HG02642 (cell line): ENCODE data around the gene PCYT2.

Experiments used
- ATAC-seq: cut with Tn5 transposase; IDR thresholded peaks from one replicate; pipeline ENCODE4 v1.9.1; 2021; ENCODE audit warnings: mild to moderate bottlenecking; ENCODE audit not compliant: unreplicated experiment, poor library complexity

PCYT2 gene

DNA sequence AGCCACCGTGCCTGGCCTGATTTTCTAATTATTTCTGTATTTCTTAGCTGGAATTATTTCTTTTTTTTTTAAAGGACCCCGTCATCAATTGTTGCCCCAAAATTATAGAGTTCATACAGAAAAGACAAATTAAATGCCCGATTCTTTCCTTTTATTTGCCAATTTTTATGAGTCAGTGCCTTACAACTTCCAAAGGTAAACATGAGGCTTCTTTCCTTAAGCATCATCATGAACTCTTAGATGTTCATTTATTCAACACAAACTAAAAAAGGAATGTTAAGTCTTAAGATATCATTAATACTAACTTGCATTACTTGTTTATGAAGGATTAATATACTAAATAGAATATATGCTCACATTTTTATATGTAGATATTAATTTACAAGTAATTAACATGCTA, 32.9 kb downstream of the PCYT2 start:
- ATAC-seq = no peak

DNA sequence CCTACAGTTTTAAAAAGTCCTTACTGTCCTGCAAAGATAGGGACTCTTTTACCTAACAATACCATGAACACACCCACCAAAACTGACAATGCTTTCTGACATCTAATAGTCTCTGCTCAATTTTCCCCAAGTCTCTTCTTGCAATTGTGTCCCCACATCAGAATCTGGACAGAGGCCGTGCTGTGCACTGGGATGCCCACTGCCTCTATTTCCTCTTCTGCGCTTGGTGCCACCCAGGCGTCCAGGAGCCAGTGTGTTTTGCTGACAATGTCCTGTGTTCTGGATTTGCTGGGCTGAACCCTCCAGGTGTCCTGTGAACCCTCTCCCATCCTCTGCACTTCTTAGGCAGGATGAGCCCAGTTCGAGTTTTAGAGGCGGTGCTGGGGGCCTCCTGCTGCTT, 33.6 kb downstream of the PCYT2 start:
- ATAC-seq = no peak

DNA sequence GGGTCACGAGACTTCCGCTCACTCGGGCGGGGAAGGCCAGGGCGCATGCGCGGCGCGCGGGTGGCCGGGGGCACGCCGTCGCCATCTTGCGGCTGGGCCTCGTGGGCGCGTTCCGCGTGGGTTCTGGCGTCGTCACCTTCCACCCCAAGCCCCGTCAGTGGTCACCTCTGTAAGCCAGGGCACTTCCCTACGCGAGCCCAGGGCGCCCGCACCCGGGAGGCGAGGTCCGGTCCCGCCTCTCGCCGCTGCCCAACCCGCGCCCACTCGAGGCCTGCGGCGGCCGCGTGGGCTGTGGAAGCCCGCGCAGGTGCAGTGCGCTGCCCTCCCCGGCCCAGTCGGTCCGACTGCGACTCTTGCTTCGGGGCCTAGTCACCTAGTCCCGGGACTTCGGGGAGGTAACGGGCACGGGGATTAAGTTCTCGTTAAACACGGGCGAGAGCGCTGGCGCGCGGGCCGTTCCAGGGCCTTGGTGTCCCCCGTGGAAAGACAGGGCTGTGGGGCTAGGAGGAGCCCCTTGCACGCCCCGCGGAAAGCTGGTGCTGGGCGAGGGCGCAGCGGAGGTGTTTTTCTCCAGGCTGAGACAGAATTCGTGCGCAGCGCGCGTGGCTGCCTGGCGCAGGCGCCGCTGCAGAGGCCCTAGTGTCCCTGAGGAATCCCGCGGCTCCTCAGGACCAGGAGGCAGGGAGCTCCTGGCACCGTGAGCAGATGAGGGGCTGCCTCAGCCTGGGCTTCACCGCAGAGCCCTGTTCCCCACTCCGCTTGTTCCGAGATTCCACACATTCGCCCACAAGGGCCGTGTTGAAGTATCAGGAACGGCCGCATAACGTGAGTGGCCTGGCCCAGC, 39.6 kb downstream of the PCYT2 start:
- ATAC-seq = peak; percentile 64

DNA sequence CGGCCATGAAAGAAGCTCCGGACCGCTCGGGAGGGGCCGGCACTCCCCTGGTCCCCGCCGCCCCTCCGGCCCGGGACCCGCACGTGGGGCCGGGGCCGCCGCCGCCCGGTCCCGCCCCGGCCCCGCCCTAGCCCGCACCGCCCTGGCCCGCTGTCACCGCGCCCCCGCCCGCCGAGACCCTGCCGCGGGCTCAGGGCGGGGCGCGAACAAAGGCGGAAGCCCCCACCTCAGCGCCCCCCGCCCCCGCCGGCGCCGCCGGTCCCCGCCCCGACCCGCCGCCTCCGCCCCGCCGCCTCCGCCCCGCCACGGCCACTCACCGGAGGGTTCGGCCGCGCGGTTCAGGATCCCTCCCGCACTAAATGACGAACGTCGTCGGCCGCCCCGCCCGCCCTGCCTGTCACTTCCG, 40.2 kb downstream of the PCYT2 start, which contains the start of gene ARHGDIA:
Gene ARHGDIA (minus strand): TSS at position 357 of the 406 bp plus-strand sequence. CDS start 1,407 bp downstream, outside the sequence.
- peak; percentile 27 for ATAC-seq

DNA sequence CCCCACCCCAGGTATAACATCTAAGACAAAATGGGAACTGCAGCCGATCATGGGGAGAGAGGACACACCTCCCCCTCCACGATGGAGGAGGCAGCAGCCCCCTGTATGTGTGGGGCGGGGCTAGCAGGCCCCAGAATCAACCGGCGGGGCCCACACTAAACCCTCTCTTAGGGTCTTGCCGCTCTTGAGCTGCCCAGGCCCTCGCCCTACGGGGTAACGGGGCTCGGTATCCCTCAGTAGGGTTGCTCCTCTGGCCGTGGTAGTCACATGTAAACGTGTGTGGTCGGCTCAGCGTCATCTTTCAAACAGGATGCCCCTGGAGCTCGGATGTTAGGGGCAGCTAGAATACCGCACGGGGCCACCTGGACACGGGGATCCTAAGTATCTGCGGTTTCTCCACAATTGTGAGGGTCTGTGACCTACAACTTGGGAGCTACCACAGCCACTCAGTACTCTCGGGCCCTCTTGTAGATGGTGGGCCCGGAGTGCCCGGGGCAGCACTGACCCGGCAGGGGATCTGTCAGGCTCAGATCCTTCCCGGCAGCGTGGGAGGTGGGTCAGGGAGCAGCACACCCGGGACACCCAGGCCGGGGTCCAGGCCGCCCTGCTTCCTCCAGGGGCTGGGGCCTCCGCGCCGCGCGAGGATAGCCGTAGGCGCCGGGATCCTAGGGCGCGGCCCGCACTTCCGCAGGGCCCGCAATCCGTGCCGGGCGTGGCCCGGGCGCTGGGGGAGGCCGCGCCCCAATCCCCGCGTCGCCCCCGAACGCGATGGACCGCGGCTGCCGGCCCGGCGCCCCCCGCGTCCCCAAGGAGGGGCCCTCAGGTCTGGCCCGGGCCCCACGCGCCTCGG, 40.8 kb downstream of the PCYT2 start:
- ATAC-seq = peak; percentile 16

DNA sequence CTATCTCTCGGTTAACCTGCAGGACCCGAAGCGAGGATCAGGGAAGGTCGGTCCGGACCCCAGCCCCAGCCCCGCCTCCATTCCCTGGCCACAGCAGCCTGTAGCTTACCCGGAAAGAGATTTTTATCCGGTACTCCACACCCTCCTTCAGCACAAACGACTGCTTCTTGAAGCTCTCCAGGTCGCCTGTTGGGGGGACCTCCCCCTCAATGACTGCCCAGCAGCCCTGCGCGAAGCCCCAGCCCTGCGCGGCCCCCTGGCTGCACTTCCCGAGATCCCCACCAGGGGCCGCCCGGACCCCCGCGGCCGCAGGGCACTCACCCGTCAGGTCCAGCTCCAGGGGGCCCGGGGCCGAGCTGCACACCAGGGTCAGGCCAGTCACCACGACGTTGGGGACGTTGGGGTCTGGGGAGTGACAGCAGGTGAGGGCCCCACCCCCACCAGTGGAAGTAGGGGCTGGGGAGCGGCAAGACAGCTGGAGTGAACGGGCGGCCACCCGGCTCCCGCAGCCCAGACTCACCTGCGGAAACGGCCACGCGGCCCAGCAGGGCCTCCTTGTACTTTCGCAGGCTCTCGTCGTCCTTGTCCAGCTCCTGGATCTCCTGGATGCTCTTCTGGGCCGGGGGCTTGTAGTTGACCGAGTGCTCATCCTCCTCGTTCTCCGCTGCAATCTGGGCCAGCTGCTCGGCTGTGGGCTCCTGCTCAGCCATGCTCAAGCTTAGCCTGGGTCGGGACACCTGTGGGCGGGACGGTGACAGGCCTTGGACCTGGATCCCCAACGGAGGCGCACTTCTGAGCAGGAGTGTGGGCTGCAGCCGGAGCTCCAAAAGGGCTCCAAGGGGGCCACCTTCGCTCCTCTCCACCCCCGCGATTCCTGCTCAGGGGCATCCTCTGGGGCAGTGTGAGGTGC, 41.7 kb downstream of the PCYT2 start:
- no peak for ATAC-seq

DNA sequence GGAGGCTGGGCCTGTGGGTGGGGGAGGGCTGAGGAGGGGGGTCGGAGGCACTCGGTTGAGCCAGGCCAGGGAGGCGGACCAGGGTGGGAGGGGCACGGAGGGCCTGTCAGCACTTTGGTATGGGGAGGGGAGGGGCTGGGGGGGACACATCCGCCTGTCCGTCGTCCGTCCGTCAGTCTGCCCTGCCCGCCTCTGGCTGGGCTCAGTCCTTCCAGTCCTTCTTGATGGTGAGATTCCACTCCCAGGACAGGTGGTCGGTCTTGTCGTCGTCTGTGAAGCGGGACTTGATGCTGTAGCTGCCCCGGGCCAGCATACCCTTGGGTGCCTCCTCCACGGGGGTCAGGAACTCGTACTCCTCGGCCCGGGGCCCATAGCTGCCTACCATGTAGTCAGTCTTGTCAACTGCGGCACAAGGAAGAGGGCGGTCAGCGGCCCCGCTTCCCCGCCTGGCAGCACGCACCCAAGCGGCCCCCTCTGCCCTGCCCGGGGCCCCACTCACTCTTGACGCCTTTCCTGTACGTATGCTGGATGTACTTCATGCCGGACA, 42.5 kb downstream of the PCYT2 start:
- ATAC-seq = no peak

DNA sequence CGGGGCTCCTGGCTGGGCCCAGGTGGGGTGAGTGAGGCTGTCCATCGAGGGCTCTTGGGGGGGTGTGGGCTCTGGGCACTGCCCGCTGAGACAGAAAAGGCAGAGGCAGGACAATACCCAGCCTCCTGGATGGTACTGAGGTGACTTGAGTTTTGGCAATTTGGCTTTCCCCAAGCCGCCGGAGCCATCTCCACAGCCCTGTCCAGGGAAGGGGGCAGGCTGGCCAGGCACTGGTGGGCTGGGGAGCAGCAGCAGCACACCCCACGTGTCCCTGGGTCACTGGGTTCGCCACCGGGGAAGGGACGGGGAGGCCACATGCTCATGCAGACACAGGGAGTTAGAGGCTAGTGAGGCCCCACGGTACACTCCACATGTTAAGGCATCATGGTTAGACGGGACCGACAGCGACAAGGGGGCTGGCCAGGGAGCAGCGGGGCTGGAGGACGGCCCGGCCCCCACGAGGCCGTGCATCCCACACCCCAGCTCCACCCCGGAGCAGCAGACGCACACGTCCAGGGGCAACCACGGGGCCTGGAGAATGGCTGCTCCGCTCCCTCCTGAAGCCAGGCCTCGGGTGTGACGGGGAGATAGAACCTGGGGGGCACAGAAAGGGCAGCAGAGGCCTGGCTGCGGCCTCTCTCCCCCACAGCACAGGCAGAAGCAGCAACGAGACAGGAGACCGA, 43.1 kb downstream of the PCYT2 start:
- ATAC-seq = no peak

DNA sequence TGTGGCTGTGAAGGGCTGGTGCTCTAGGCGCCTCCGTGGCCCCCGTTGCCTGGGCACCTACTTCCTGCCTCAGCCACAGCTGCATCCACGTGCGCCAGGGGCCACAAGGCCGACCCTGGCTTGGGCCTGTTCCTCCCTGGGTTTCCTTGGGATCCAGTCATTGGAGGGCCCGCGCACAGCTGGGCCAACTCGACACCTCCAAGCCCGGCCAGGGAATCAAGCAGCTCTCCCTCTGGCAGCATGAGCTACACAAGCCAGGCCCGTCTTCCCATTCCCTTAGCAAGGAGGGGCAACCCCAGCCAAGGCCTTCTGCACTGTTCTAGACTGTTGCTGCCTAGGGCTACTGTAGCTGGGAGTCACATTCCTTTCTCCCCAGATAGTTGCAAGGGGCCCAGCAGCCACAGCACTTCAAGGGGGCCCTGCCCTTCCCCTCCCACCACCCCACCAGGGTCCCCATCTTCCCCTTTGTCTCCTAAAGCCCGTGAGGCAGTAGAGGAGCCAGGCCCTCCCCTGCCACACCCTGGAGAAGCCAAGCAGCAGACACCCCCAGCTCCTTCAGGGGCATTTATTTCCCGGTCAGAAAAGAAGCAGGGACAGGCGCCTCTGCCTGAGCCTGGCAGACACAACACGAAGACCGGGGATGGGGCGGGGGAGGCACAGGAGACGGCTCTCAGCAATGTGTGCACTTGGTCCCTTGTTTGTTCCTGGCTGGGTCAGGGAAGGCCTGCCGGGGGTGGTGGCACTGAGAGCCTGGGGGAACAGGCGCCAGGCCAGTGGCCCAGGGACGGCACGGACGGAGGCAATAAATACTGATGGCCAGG, 43.8 kb downstream of the PCYT2 start:
- ATAC-seq = no peak

DNA sequence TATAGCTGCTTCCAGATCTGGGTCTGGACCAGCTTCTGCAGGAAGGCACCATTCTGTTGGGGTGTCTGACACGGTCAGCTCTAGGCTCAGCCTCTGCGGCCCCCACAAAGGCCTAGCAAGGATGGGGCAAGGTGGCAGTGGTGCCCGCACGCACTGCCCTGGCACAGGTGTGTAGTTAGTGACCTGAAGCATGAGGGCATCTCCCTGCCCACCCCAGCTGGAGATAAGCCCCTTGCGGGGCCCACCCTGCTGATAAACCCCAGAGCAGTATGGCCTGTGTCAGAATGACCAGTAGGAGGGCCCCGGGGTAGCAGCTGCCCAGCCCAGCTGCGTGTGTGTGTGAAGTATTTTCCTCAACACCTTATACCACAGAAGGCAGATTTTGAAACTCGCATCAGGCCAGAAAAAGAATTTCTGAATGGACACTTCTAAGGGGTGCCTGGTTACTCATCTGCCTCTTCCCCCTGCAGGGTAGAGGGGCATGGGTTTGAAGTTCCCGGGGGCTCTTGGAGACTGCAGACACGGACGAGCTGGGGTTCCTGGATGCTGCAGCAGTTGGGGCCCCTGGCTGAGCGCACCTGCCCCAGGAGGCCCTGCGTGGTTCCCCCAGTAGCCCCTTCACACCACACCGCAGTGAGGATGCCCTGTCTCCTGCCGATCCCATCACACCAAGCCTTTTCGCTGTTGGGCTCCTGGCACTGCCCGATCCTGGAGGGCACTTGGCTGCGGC, 44.6 kb downstream of the PCYT2 start:
- no peak for ATAC-seq

DNA sequence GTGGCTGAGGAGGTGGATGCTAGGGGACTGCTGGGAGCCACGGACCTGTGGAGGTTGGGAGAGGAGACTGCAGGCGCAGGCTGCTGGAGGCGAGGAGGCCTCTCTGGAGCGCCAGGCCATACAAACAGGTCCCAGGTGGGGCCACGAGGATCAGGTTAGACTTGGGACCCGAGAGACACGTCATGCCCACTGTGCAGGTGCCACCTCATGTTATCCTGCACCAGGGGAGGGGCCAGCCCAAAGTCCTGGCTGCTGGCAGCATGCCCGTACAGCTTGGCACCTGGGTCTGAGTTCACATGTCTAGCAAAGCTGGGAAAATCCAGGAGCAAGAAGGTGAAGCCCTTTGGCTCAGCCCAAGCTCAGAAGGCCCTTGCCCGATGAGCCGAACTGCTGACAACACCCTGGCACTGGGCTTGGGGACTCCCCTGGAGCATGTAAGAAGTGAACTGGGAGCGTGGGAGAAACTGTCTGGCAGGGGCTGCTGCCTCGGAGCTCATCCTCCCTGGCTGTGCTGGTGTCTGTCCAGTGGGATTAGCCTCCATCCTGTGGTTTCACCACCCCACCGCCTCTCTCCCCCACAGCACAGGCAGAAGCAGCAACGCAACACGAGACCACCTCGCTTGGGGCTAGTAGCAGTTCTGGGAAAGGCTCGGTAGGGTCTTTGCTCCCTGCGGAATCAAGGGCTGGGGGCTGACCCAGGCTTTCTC, 45.3 kb downstream of the PCYT2 start:
- no peak for ATAC-seq

DNA sequence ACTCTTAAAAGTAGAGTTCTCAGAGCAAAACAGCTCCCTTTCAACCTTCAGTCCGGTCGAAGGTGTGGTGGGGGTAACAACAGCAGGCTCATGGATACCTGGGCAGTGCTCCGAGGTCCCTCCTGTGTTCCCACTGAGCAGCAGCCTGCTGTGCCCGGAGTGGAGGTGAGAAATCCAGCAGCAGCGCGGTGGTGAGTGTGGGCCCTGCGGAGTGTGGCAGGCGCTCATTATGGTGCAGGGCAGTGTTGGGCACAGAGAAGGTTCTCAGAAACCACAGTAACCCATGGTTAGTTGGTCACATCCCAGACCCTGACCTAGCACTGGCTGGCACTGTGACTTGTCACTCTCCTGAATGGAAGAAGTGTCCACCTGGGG, 45.9 kb downstream of the PCYT2 start:
- no peak for ATAC-seq

DNA sequence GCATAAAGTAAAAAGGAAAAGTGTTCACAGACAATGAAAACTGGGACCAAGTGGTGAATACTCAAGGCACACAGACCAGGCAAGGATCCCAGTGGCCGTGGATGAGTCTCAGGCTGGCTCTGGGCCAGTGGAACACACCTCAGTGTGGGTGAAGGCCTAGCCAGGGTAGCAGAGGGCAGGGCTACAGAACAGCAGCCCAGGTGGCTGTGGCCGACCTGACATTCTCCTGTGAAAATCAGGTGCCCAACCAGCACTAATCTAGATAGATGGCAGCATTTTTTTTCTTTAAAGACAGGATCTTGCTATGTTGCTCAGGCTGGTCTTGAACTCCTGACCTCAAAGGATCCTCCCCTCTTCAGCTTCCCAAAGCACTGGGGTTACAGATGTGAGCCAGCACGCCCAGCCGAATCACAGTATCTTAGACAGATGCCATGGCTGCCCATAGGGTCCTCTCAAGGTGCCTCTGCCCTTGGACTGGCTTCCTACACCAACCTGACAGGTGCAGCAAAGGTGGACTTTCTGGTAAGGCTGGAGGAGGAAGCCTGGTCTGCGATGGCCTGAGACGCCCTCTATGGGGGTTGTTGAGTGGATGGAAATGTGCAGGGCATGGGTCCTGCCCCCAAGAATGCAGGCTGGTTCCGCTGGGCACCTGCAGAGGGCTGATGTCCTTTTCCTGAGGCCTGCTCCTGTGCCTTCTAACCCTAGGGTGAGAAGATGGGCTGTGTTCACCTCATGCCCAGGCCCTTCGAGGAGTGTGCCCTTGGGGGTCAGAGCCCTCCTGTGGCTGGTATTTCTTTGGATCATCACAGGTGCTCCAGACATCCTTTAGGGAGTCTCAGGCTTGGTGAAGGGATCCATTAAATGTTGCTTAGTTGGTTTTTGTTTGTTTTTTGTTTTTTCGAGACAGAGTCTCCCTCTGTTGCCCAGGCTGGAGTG, 47.1 kb downstream of the PCYT2 start:
- no peak for ATAC-seq

DNA sequence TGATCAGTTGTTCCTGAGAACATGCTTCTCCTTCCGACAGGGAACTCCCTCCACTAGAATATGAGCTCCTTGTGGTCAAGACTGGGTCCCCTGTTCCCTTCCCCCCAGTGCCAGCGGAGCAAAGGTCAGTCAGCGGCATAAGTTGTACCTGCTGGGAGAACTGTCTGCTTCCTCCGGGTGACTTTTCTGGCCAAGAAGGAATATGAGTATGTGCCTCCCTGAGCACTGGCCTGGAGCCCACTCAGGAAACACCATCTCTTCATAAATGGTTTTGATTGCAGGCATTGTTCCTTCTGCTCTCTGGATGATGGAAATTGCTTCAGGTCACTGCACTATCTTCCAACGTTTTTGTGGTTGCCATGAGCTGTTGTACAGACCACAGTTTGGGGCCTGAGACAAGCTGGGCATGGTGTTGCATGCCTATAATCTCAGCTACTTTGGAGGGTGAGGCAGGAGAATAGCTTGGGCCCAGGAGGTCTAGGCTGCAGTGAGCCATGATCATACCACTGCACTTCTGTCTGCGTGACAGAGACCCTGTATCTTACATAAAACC, 48.0 kb downstream of the PCYT2 start:
- no peak for ATAC-seq

DNA sequence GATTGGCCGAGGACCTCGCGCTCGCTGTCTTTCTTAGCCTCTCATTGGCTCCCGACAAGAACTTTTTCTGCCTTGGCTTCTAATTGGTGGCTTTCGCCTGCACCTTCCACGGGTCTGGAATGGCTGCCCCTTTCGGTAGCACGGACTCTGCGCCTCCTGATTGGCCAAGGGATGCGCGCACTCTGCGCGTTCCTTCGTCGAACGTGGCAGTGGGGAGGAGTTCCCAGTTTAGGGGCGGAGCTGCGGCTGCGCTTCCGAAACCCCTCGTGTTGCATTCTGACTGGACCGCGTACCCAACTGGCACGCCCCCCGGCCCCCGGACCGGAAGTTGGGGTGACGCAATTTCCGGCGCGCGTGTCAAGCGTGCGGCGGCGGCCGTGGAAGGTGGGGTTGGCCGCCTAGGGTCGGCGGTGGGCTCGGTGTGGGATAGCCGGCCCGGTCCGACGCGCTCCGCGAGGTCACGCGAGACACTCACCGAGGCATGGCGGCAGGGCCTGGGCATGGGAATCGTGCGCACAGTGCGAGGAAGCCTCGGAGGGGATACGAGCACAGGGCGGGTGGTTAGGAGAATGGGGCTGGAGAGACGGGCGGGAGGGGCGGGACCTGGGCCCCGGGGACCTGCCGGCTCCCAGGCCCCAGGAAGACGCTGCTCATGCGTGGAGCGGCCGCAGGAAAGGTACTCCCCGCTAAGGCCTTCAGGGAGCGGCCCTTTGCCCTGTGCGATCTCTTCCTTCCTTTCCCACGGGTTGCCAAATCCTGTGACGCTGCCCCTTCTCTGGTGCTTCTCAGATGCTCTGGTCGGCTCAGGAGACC, 50.2 kb downstream of the PCYT2 start:
- ATAC-seq = peak; percentile 81
